Stimulated activated CD8-positive, alpha-beta memory T cell treated with anti-CD3 and anti-CD28 coated beads, Interleukin-15, amount 100 ng/mL, for 24 hours (primary cell): ENCODE data around the gene TBCC.
A peak's percentile ranks its signal among the peaks of the same experiment; 100 is the strongest.
"Not testable (repeated sequence)": the region's sequence is repeated elsewhere in the genome, so short reads cannot be mapped to it uniquely, and the experiment has no call there.

ENCODE experiments used
- DNase-seq: peaks from one replicate; pipeline ENCODE4 v3.0.0-alpha.2; 2020; ENCODE audit warnings: low read depth

TBCC gene, protein sequence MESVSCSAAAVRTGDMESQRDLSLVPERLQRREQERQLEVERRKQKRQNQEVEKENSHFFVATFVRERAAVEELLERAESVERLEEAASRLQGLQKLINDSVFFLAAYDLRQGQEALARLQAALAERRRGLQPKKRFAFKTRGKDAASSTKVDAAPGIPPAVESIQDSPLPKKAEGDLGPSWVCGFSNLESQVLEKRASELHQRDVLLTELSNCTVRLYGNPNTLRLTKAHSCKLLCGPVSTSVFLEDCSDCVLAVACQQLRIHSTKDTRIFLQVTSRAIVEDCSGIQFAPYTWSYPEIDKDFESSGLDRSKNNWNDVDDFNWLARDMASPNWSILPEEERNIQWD

DNA sequence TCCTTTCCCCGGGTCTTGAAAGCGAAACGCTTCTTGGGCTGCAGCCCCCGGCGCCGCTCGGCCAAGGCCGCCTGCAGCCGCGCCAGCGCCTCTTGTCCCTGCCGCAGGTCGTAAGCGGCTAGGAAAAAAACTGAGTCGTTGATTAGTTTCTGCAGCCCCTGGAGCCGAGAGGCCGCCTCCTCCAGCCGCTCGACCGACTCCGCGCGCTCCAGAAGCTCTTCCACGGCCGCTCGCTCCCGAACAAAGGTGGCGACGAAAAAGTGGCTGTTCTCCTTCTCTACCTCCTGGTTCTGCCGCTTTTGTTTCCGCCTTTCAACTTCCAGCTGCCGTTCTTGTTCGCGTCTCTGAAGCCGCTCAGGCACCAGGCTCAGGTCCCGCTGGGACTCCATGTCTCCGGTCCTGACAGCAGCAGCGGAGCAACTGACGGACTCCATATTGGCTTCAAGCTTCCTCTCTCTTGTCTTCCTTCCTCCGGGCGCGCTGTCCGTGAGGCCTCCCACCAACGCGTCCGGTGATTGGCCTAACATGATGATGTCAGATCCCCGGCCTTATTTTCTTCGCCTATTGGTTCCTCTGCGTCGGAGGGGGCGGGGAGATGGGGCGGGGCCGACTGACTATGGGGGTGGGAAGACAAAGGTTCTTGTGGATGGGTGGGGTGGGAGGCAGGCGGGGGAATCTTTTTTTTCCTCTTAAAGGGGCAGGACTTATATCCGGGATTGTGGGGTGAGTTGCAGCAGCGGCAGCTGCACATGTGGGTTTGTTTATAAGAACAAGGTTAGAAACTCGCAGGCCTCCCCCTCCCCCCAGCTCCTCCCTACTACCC, at the start of gene TBCC:
Gene TBCC (minus strand): TSS at position 464 of the 823 bp plus-strand sequence. CDS start 30 bp downstream, at position 434.
- DNase-seq: peak; percentile 78

DNA sequence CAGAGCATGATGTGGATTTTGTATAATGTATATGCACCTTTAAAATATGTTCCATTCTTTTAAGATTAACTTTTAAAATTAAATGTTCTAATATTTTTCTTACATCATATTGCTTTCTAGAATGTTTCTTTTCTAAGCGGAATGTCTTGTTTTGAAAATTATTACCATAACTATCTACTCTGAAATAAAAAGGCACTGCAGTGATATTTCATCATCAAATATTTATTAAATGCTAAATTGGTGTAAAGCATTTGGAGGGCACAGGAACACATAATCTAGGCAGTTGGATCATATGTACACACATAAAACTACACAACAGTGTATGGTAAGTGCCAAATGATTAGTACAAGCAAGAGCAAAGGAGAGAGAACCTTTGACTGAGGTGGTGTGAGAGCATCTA, 49.7 kb upstream of the TBCC start:
- DNase-seq: no peak

DNA sequence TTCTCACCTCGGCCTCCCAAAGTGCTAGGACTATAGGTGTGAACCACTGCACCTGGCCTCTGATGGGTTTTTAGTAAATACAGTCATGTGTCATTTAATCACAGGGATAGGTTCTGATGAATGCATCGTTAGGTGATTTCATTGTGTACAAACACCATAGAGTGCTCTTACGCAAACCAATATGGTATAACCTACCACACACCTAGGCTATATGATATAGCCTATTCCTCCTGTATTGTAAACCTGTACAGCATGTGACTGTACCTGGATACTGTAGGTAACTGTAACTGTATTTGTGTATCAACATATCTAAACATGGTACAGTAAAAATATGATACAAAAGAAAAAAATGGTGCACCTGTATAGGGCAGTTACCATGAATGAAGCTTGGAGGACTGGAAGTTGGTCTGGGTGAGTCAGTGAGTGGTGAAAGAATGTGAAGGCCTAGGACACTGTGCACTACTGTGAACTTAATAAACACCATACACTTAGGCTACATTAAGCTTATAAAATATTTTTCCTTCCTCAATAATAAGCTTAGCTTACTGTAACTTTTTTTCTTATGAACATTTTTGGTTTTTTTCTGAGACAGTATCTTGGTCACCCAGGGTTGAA, 45.9 kb upstream of the TBCC start:
- DNase-seq: no peak

GRCh38 chr6:42790549-42791181, 44.8 kb upstream of the TBCC start:
- no peak for DNase-seq

DNA sequence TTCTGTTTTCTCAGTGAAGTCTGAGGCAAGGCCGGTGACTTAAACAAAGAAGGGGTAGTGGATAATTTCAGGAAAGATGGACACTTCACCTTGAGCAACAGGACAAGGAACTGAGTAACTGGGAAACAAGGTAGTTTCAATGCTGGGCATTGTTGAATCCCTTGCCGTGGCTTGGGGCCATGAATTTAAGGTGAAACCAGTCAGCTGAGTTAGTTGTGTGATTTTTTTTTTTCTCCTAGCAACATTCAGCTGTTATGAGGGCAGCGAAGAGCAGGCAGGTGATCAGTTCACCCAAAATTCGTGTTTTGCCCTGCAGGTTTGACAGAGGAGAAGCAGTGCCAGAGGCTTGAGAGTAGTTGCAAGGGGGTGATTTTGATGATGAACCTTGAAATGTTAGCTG, 42.8 kb upstream of the TBCC start:
- DNase-seq: no peak

DNA sequence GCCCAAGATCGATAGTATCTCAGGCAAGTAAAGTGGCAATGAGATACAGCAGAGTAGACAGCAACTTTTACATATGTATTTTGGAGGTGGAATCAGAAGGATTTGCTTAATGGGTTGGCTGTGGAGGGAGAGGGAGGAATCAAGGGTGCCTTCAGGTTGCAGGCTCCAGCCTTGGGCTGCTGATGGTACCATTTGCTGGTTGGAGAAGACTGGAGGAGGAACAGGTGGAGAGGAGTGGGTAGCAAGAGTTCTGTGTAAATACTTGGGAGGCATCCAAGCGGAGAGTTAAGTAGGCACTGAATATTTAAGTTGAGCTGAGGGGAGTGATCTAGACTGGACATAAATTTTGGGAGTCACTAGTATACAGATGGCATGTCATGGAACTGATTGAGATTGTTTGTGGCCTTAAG, 41.2 kb upstream of the TBCC start:
- no peak for DNase-seq

DNA sequence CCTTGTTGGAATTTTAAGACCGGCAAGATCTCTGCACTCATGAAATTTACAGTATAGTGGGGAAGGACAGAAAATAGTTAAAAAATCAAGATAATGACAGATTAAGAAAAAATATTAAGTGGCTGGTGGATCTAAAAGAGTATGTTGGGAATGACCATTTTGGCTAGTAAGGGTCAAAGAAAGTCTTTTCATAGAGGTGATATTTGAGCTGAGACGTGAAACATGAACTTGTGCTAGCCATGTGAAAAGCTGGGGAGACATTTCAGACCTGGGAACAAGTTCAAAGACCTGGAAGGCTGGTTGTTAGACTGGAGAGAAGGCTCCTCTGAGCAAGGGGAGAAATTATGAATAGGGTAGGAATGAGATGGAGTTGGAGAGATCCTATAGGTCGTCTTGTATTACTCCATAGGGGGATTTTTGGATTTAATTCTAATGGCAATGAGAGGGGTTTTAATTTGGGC, 40.7 kb upstream of the TBCC start:
- no peak for DNase-seq

GRCh38 chr6:42784717-42785498, 39.0 kb upstream of the TBCC start:
- DNase-seq: no peak

DNA sequence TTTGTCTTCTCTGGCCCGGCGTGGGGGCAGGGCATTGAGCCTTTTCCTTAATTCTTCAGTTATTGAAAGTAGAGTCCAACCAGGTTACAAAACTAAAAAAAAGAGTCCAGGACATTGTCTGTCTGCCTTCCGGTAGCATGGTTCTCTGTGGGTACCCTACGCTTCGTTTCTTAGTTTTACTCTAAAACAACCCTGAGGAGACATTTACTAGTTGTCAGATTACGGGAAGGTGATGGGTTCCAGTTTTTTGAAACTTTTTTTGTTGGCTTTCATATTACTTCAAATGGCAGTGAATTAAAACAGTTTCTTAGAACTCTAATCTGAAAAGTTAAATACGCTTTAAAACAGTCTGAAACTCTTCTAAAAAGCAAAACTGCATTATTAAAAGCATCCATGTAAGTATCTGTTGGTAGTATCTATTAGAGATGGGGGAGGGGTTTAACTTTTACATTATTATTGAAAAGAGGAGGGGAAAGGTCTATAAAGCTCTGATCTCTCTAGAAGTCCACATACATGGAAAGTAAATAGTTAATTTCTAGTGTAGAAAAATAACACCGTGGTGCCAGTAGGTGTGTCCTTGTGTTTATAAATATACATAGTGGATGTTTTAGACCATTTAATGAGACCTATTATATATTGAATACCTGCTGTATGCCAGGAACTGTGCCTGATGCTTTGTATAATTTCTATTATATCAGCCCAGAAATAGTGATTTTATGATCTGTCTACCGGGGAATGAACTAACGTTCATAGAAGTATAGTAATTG, 38.2 kb upstream of the TBCC start:
- no peak for DNase-seq

GRCh38 chr6:42783177-42783875, 37.4 kb upstream of the TBCC start:
- peak; percentile 46 for DNase-seq

DNA sequence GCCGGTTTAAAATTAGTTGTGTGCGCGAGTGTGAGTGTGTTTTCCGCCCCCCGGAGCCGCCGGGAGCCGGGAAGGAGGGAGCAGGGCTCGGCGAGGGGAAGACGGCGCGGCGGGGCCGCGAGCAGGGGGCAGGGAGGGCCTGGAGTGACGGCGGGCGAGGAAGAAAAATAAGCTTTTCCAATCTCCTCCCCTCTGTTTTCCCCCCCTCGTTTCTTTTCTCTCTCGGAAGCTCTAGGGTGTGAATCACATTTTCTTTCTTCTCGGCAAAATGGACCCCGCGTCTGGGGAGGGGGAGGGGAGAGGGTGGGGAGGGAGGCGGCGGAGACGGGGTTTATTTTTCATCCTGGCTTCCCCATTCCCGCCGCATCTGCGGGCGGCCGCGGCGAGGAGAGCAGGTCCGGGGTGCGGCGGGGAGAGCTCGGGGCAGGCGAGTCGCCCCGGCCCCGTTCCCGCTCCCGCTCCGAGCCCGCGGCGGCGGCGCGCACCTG, 36.8 kb upstream of the TBCC start:
- DNase-seq: peak; percentile 47

DNA sequence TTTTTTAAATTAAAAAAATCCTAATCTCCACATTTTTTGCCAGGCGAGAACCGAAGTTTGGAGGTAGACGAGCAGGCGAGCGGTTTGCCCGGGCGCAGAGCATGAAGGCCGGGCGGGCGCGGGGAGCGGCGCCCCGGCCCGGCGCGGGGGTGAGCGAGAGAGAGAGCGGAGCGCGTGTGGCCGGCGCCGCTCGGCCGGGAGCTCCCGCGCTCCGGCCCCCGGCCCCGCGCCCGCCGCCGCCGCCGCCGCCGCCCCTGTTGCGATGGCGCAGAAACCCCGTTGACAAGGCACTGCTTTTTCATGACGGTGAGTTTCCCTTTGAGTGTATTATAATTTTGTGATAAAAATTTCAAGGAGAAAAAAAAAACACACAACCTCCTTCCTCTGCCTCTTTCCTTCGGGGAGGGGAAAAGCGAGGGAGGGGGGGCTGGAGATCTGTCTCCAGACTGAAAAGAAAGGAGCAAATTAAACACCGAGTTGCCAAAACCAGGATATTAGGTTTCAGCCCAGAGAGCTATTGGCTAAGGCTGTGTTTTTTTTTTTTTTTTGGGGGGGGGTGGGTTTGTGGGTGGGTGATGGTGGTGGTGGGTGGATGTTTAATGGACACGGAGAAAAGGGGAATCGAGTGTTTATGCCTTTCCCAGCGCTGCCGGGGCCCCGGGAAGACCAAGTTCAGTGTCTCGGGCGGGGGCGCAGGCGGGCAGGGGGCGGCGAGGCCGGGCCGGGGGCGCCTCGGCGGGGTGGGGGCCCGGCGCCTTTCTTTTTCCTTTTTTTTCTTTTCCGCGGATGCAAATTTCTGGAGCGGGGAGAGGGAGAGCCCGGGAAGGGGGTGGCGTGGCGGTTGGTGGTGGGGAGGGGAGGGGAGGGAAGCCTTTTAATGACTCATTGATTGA, 36.1 kb upstream of the TBCC start, which contains the start of gene BICRAL:
Gene BICRAL (plus strand): TSS at position 257 of the 893 bp plus-strand sequence. CDS start 39,971 bp downstream, outside the sequence.
- peak; percentile 42 for DNase-seq

DNA sequence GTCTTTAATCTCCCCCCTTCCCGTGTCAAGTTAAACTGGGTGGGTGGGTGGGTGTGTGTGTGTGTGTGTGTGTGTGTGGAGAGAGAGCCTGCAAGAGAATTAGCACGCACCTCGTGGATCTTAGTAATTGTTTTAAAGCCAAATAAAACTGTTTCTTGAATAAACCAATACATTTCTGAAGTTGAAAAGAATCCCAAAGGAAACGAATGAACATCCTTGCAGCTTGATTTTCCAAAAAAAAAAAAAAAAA, 35.6 kb upstream of the TBCC start:
- no peak for DNase-seq

GRCh38 chr6:42779521-42779920, 33.6 kb upstream of the TBCC start:
- no peak for DNase-seq

- no peak for DNase-seq
Measured at GRCh38 chr6:42778122-42778521, 32.2 kb upstream of the TBCC start.

DNA sequence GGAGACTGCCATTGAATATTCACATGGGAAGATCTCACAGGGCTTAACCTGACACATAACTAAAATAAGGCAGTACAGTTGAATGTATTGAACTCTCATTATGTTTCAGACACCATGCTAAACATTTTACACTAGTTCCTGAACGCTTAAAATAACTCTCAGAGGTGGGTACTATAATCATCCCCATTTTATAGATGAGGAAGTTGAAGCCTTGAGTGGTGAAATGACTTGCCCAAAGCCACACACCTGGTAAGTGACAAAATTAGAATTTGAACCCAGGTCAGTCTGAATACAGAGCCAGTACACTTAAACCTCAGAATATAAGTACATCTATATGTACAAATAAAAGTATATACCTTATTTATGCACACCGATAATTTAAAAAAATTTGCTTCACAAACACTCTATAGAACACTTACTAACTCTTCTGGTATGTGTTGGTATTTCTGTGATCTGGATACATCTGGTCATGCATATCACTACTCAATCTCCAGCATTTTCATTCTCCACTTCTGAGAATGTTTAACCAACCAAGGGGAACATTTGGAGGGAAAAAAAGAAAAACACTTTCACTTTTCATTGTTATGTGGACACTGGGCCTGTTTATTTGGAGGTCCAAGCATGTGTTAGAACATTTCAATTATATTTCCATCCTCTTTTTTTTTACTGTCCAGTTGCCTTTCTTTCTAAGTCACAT, 31.4 kb upstream of the TBCC start:
- no peak for DNase-seq

- DNase-seq: not testable (repeated sequence)
Measured at GRCh38 chr6:42774821-42775487, 29.1 kb upstream of the TBCC start.

GRCh38 chr6:42774201-42774600, 28.3 kb upstream of the TBCC start:
- no peak for DNase-seq
